ENCODE measurements around the gene MARVELD3. TPM values are rescaled to one million over a fixed set of nuclear protein-coding genes. Genes with fewer than 3 reads are reported as not detected.

The MARVELD3 gene
- total and polyA plus RNA-seq, 9 of the 15 experiments (the other 6 are each of a cell fraction or from before 2014, with no cell fraction given) = 0.03 to 0.07 (median 0.07) TPM; not detected in 6

DNA sequence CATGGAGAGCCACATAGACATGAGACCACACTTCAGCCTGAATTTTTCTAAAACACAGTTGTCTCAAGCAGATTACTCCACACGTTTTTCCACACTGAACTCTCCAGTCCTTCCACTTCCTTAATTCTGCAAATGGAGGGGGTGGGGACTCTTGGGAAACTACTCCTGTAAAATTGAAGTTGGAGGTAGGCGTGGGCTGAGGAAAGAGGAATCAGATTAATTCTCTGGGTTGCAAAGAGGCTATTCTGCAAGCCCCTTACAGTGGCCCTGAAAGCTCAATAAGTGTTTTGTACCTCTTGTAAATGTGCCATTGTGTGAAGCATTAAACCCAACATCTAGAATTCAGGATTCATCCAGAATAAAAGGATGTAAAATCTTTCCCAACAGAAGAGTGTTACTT is 9.6 kb downstream of the MARVELD3 start:
- 0% methylated on average over 2 of the region's 2 CpGs for WGBS (ENCODE audit: insufficient coverage, low coverage, missing lambda C conversion rate)
- Histone ChIP-seq H2AFZ (ENCODE audit: low read depth, low read length) (no peak overlapping the region), H3K4me3 (no peak overlapping the region), H3K9me1 (ENCODE audit: control insufficient read depth, insufficient read depth, low read length) (no peaks in the 10 kb centered on the region), H3K4me1 (replicated peaks in 1 of 2; ENCODE audit: control insufficient read depth in 2 of 2, insufficient read depth in 2 of 2, low read length in 2 of 2) (no peaks in the 10 kb centered on the region), H3K36me3 (ENCODE audit: control insufficient read depth, insufficient read depth, low read length) (no peaks in the 10 kb centered on the region), H3K9me3 (replicated peaks; ENCODE audit: control insufficient read depth, insufficient read depth, low read depth, low read length) (no peaks in the 10 kb centered on the region), H3K4me2 (ENCODE audit: insufficient read depth, low read length) (no peak overlapping the region), H3K9ac (ENCODE audit: insufficient read depth in 1 of 2, low read depth in 2 of 2, low read length in 2 of 2) (no peak overlapping the region), H3K79me2 (ENCODE audit: control insufficient read depth, insufficient read depth, low read length) (no peaks in the 10 kb centered on the region), H4K20me1 (replicated peaks; ENCODE audit: control insufficient read depth, insufficient read depth, low read length) (no peaks in the 10 kb centered on the region), H3K27ac (ENCODE audit: extremely low read depth, low read depth, low read length) (no peak overlapping the region), H3K27me3 (ENCODE audit: control insufficient read depth in 2 of 2, insufficient read depth in 2 of 2, low read length in 2 of 2) (peaks cover 28 to 40% of the 10 kb centered on the region in 2 experiments)
- POLR2A ChIA-PET = interaction anchor here (0.6 to 1.4 kb wide), 2 partner anchors 51 to 463 kb away, joined by 3 read pairs; no protein-coding TSS in a partner anchor
- CTCF ChIA-PET (ENCODE audit: low intra/inter-chr PET ratio) = no interaction called here
- no TSS peak for BruUV-seq (replicated peaks)
- ATAC-seq = no peak
- TF ChIP-seq ZNF75A (CRISPR knock-in tag; IDR thresholded peaks at IDR 0.05) (no peak), BRF2 (IDR thresholded peaks at IDR 0.05; ENCODE audit: borderline replicate concordance, insufficient read depth, insufficient read length) (no peak), SPI1 (IDR thresholded peaks at IDR 0.05; ENCODE audit: borderline replicate concordance, low read depth, low read length) (peak; percentile 83; the same call in 1 of the 2 replicates)
- in situ Hi-C loops (cut with MboI) (no loop called here), intact Hi-C loops (cut with micrococcal nuclease) (no loop called here)
- no peak for FAIRE-seq
- DNase-seq (ENCODE audit: extremely low read depth in 1 of 4, low spot score in 3 of 4) = no peak

DNA sequence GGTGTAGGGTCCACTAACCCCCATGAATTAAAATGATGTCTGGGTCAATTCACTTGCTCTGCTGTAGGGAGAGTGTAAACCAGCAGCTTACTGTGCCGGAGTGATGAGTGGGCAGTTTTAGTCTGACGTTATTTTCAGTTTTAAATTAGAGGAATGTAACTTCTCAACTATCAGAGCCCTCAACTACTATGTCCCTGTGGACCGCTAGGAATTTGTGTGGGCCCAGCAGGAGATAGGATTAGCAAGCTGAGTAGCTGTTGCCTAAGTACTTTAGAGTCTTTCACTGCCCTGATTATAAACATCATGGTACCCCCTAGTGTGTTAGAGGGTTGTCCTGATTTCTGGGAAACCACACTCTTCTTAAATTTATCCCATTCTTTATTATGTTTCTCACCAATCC is 11.4 kb downstream of the MARVELD3 start:
- no peak for DNase-seq (ENCODE audit: extremely low read depth in 1 of 4, low spot score in 3 of 4)
- Histone ChIP-seq H3K9ac (ENCODE audit: insufficient read depth in 1 of 2, low read depth in 2 of 2, low read length in 2 of 2) (no peak overlapping the region), H3K4me3 (no peak overlapping the region), H3K36me3 (ENCODE audit: control insufficient read depth, insufficient read depth, low read length) (no peaks in the 10 kb centered on the region), H3K27me3 (ENCODE audit: control insufficient read depth in 2 of 2, insufficient read depth in 2 of 2, low read length in 2 of 2) (peaks cover 22 to 33% of the 10 kb centered on the region in 2 experiments), H3K4me1 (replicated peaks in 1 of 2; ENCODE audit: control insufficient read depth in 2 of 2, insufficient read depth in 2 of 2, low read length in 2 of 2) (no peaks in the 10 kb centered on the region), H4K20me1 (replicated peaks; ENCODE audit: control insufficient read depth, insufficient read depth, low read length) (no peaks in the 10 kb centered on the region), H3K9me1 (ENCODE audit: control insufficient read depth, insufficient read depth, low read length) (no peaks in the 10 kb centered on the region), H3K4me2 (ENCODE audit: insufficient read depth, low read length) (no peak overlapping the region), H2AFZ (ENCODE audit: low read depth, low read length) (no peak overlapping the region), H3K79me2 (ENCODE audit: control insufficient read depth, insufficient read depth, low read length) (no peaks in the 10 kb centered on the region), H3K9me3 (replicated peaks; ENCODE audit: control insufficient read depth, insufficient read depth, low read depth, low read length) (no peaks in the 10 kb centered on the region), H3K27ac (ENCODE audit: extremely low read depth, low read depth, low read length) (no peak overlapping the region)
- no peak for ATAC-seq
- TF ChIP-seq ZNF316 (IDR thresholded peaks at IDR 0.05) = peak; percentile 69
- peak; percentile 56; the same call in 1 of the 2 replicates for TF ChIP-seq C11orf30 (IDR thresholded peaks at IDR 0.05; ENCODE audit: low read depth)
- no peak for TF ChIP-seq NEUROD1 (IDR thresholded peaks at IDR 0.05; ENCODE audit: borderline replicate concordance, low read depth, low read length, partially characterized antibody)
- CTCF ChIA-PET (ENCODE audit: low intra/inter-chr PET ratio) = no interaction called here
- no TSS peak for BruUV-seq (replicated peaks)
- POLR2A ChIA-PET = interaction anchor here (1.2 kb wide), 1 partner anchor 19 kb away, joined by 4 read pairs; no protein-coding TSS in a partner anchor
- FAIRE-seq = no peak
- intact Hi-C loops (cut with micrococcal nuclease) (no loop called here), in situ Hi-C loops (cut with MboI) (no loop called here)
- WGBS (ENCODE audit: insufficient coverage, low coverage, missing lambda C conversion rate) = 2% methylated on average over 3 of the region's 3 CpGs
